ENCODE data around the gene TUBA1A.
"Not testable (repeated sequence)": the region's sequence is repeated elsewhere in the genome, so short reads cannot be mapped to it uniquely, and the experiment has no call there.

Gene TUBA1A

GRCh38 chr12:49206389-49206788, 17.5 kb upstream of the TUBA1A start:
- in situ Hi-C loops (cut with MboI; ENCODE audit: low sequenced_read_pairs), result no loop called here

- in situ Hi-C loops (cut with MboI; ENCODE audit: low sequenced_read_pairs), result no loop called here
Measured at GRCh38 chr12:49201595-49202295, 12.9 kb upstream of the TUBA1A start.

- in situ Hi-C loops (cut with MboI; ENCODE audit: low sequenced_read_pairs), result no loop called here
Measured at GRCh38 chr12:49200919-49201594, 12.2 kb upstream of the TUBA1A start.

- in situ Hi-C loops (cut with MboI; ENCODE audit: low sequenced_read_pairs), result no loop called here
Measured at GRCh38 chr12:49198431-49199155, 9.7 kb upstream of the TUBA1A start.

- in situ Hi-C loops (cut with MboI; ENCODE audit: low sequenced_read_pairs), result no loop called here
Measured at GRCh38 chr12:49197256-49197655, 8.4 kb upstream of the TUBA1A start.

- in situ Hi-C loops (cut with MboI; ENCODE audit: low sequenced_read_pairs), result no loop called here
Measured at GRCh38 chr12:49195736-49196135, 6.9 kb upstream of the TUBA1A start.

- in situ Hi-C loops (cut with MboI; ENCODE audit: low sequenced_read_pairs), result not testable (repeated sequence)
Measured at GRCh38 chr12:49193746-49194145, 4.9 kb upstream of the TUBA1A start.

- in situ Hi-C loops (cut with MboI; ENCODE audit: low sequenced_read_pairs), result not testable (repeated sequence)
Measured at GRCh38 chr12:49191498-49191897, 2.6 kb upstream of the TUBA1A start.

- in situ Hi-C loops (cut with MboI; ENCODE audit: low sequenced_read_pairs), result no loop called here
Measured at GRCh38 chr12:49190974-49191373, 2.1 kb upstream of the TUBA1A start.

- in situ Hi-C loops (cut with MboI; ENCODE audit: low sequenced_read_pairs), result no loop called here
Measured at GRCh38 chr12:49189731-49190716, 1.1 kb upstream of the TUBA1A start.

GRCh38 chr12:49188201-49188915, 522 bp downstream of the TUBA1A start:
- in situ Hi-C loops (cut with MboI; ENCODE audit: low sequenced_read_pairs), result no loop called here

GRCh38 chr12:49187184-49187583, 1.7 kb downstream of the TUBA1A start:
- in situ Hi-C loops (cut with MboI; ENCODE audit: low sequenced_read_pairs), result no loop called here

GRCh38 chr12:49186307-49186706, 2.6 kb downstream of the TUBA1A start:
- in situ Hi-C loops (cut with MboI; ENCODE audit: low sequenced_read_pairs), result not testable (repeated sequence)

GRCh38 chr12:49184697-49185096, 4.2 kb downstream of the TUBA1A start:
- in situ Hi-C loops (cut with MboI; ENCODE audit: low sequenced_read_pairs), result not testable (repeated sequence)

GRCh38 chr12:49183214-49183950, 5.5 kb downstream of the TUBA1A start:
- in situ Hi-C loops (cut with MboI; ENCODE audit: low sequenced_read_pairs), result not testable (repeated sequence)

- in situ Hi-C loops (cut with MboI; ENCODE audit: low sequenced_read_pairs), result no loop called here
Measured at GRCh38 chr12:49174218-49174617, 14.7 kb downstream of the TUBA1A start.

- in situ Hi-C loops (cut with MboI; ENCODE audit: low sequenced_read_pairs), result no loop called here
Measured at GRCh38 chr12:49170924-49171323, 18.0 kb downstream of the TUBA1A start.

GRCh38 chr12:49165114-49165513, 23.8 kb downstream of the TUBA1A start:
- in situ Hi-C loops (cut with MboI; ENCODE audit: low sequenced_read_pairs), result no loop called here

GRCh38 chr12:49161901-49162300, 27.0 kb downstream of the TUBA1A start:
- in situ Hi-C loops (cut with MboI; ENCODE audit: low sequenced_read_pairs), result not testable (repeated sequence)

All from HL-60/S4 treated with phorbol 12-myristate 13-acetate at 8.2 ng/mL for 4 days and 3 days (cell line).